Body of pancreas (tissue), 4 donors: ENCODE results near the gene CAST.

Experiments used
- CTCF ChIP-seq, 7 experiments: fragments of 450-650 bp in 4 of 7; fragments of 200-600 bp in 3 of 7; sonication (generic) in 3 of 7; IDR thresholded peaks; one replicate each; pipeline ENCODE4 v1.5.1; 2016 to 2019; ENCODE audit warnings: antibody characterized with exemption in 7 of 7
- POLR2A ChIP-seq, 3 donors: fragments of 450-650 bp; IDR thresholded peaks; one replicate each; pipeline ENCODE4 v1.6.1; 2016; ENCODE audit warnings: antibody characterized with exemption in 3 of 3, mild to moderate bottlenecking in 2 of 3

GRCh38 chr5:96814041-96814440 lies 151.9 kb downstream of the CAST start:
- TF ChIP-seq CTCF (IDR thresholded peaks at IDR 0.05) (no peak), POLR2A (IDR thresholded peaks at IDR 0.05) (no peak)
